HepG2 (cell line): ENCODE results near the gene AUH. TPM values are rescaled to one million over a fixed set of nuclear protein-coding genes. Genes with fewer than 3 reads are reported as not detected.

ENCODE experiments used
- ATAC-seq: fragments of 200-7000 bp; cut with Tn5 transposase; 3 replicates; pipeline ENCODE4 v1.9.1; 2020; ENCODE audit warnings: mild to moderate bottlenecking, moderate library complexity
- BruUV-seq: library from RNA; stranded (reverse); fragments of 400-500 nt; replicated peaks from 2 replicates; lab custom pipeline; 2021; lab: Mats Ljungman, UMichigan
- CTCF ChIA-PET: fragments of 300-600 bp; formaldehyde crosslinking; extraction: SDS; loops from one replicate; lab custom pipeline; 2021; ENCODE audit warnings: low total read pairs, inconsistent platforms, low intra/inter-chr PET ratio; lab: Yijun Ruan, JAX
- POLR2A ChIA-PET: fragments of 350-600 bp; sonication (Branson Sonifier 250); formaldehyde crosslinking; loops from one replicate; lab custom pipeline; 2020; ENCODE audit warnings: antibody characterized with exemption, inconsistent platforms; lab: Yijun Ruan, JAX
- DNase-seq: peaks from one replicate; pipeline ENCODE4 v3.0.0-alpha.2; 2015; ENCODE audit warnings: low spot score
- FAIRE-seq: peaks from 3 replicates; lab custom pipeline; 2011; peaks lifted over from hg19 to GRCh38; lab: Jason Lieb, UNC
- H2AFZ ChIP-seq: one replicate; pipeline ENCODE4 v1.6.1; 2011; ENCODE audit warnings: low read length, inconsistent platforms
- H3K27ac ChIP-seq: fragments of 300-600 bp; 3 replicates; pipeline ENCODE4 v1.8.0; 2011; ENCODE audit warnings: mixed run types, mild to moderate bottlenecking, mixed read lengths, low read length, inconsistent platforms; ENCODE audit not compliant: insufficient read depth; ENCODE audit errors: extremely low read length
- H3K27me3 ChIP-seq, 2 experiments: fragments of 200-600 bp in 1 of 2; 2 replicates in 1 of 2; 3 replicates in 1 of 2; pipeline versions ENCODE4 v1.6.0 to v1.8.0; 2011; ENCODE audit warnings: low read length in 2 of 2, mild to moderate bottlenecking in 2 of 2, moderate library complexity in 2 of 2, inconsistent platforms in 1 of 2; ENCODE audit not compliant: insufficient read depth in 2 of 2, control insufficient read depth in 1 of 2
- H3K36me3 ChIP-seq, 2 experiments: fragments of 200-600 bp in 1 of 2; replicated peaks in 1 of 2; 2 replicates in 1 of 2; 3 replicates in 1 of 2; pipeline versions ENCODE4 v1.5.1 to v1.8.0; 2011; ENCODE audit warnings: low read length in 2 of 2, inconsistent platforms in 1 of 2; ENCODE audit not compliant: insufficient read depth in 2 of 2, control insufficient read depth in 1 of 2
- H3K4me1 ChIP-seq: 2 replicates; pipeline ENCODE4 v1.5.1; 2012; ENCODE audit warnings: low read length, inconsistent platforms; ENCODE audit not compliant: insufficient read depth
- H3K4me2 ChIP-seq: 2 replicates; pipeline ENCODE4 v1.6.0; 2011; ENCODE audit warnings: low read depth, low read length, inconsistent platforms
- H3K4me3 ChIP-seq, 3 experiments: fragments of 200-600 bp in 1 of 3; sonication (generic), shearing (Covaris generic) in 1 of 3; replicated peaks in 1 of 3; 2 replicates each; pipeline ENCODE4 v1.5.1; 2011 to 2016; ENCODE audit warnings: low read length in 3 of 3, inconsistent platforms in 2 of 3, low read depth in 2 of 3, mild to moderate bottlenecking in 2 of 3, control low read depth in 1 of 3, mixed read lengths in 1 of 3; ENCODE audit not compliant: insufficient read depth in 1 of 3
- H3K79me2 ChIP-seq: one replicate; pipeline ENCODE4 v1.6.1; 2011; ENCODE audit warnings: low read length, inconsistent platforms; ENCODE audit not compliant: insufficient read depth
- H3K9ac ChIP-seq: 2 replicates; pipeline ENCODE4 v1.6.0; 2011; ENCODE audit warnings: mild to moderate bottlenecking, low read depth, low read length, inconsistent platforms; ENCODE audit not compliant: insufficient read depth
- H3K9me3 ChIP-seq: 2 replicates; pipeline ENCODE4 v1.5.1; 2012; ENCODE audit warnings: mild to moderate bottlenecking, low read length
- H4K20me1 ChIP-seq: 2 replicates; pipeline ENCODE4 v1.6.0; 2011; ENCODE audit warnings: inconsistent platforms, mild to moderate bottlenecking, low read length, moderate library complexity; ENCODE audit not compliant: insufficient read depth
- ARNTL ChIP-seq: sonication (generic); formaldehyde crosslinking; IDR thresholded peaks from 2 replicates; pipeline ENCODE4 v1.4.0; 2020; ENCODE audit warnings: mild to moderate bottlenecking, missing genetic modification reagents
- FOSL2 ChIP-seq: sonication (generic); formaldehyde crosslinking; IDR thresholded peaks from 2 replicates; pipeline ENCODE4 v1.4.0; 2020; ENCODE audit warnings: missing genetic modification reagents
- FOXA1 ChIP-seq, 2 experiments: fragments of 450-650 bp in 1 of 2; sonication (generic) in 1 of 2; formaldehyde crosslinking in 1 of 2; IDR thresholded peaks; 2 replicates each; pipeline versions ENCODE4 v1.4.0 to v1.6.1; 2016 to 2020; ENCODE audit warnings: missing genetic modification reagents in 1 of 2
- FOXA3 ChIP-seq: IDR thresholded peaks from 2 replicates; pipeline ENCODE4 v1.6.1; 2016; ENCODE audit warnings: missing genetic modification reagents, missing compliant biosample characterization
- FOXP1 ChIP-seq, 2 experiments: fragments of 450-650 bp in 1 of 2; IDR thresholded peaks; 2 replicates each; pipeline ENCODE4 v1.6.1; 2017 to 2018; ENCODE audit warnings: antibody characterized with exemption in 1 of 2
- TOE1 ChIP-seq: sonication (generic); formaldehyde crosslinking; IDR thresholded peaks from 2 replicates; pipeline ENCODE4 v1.4.0; 2020; ENCODE audit warnings: mild to moderate bottlenecking, missing genetic modification reagents
- WGBS: methylation state at CpG from one replicate; pipeline ENCODE4 v1.1.6; 2017; ENCODE audit warnings: low lambda C conversion rate; 5-methylcytosine and 5-hydroxymethylcytosine counted together
- in situ Hi-C: cut with HindIII; loops from 2 replicates; pipeline ENCODE4 v1.10.0; 2017; ENCODE audit warnings: low pct_unique_long_range_greater_than_20kb; ENCODE audit not compliant: extremely low pct_ligation_motif_present
- intact Hi-C: fragments of 100-400 bp; cut with micrococcal nuclease; formaldehyde crosslinking; loops from one replicate; pipeline ENCODE4 v1.10.0; 2022; ENCODE audit not compliant: unreplicated experiment
- polyA plus RNA-seq, 8 experiments: library from polyadenylated mRNA; depleted of rRNA in 3 of 8; stranded (reverse) in 7 of 8; unstranded in 1 of 8; fragments of >200 nt; fragmentation: Illumina TruSeq in 4 of 8; extraction: Trizol in 4 of 8; gene quantifications; 2 replicates each; pipeline versions ENCODE4 v1.2.1 to v1.2.3, GENCODE V29; 2011 to 2016; ENCODE audit warnings: low read depth in 4 of 8, missing spikeins in 1 of 8, mixed read lengths in 1 of 8; ENCODE audit not compliant: insufficient read depth in 1 of 8
- total RNA-seq, 5 experiments: library from RNA; depleted of rRNA; stranded (reverse); fragments of >200 nt; fragmentation: Illumina TruSeq; extraction: Trizol; gene quantifications; 2 replicates each; pipeline ENCODE4 v1.2.3, GENCODE V29; 2016; ENCODE audit warnings: low read depth in 1 of 5
- TF ChIP-seq, protein P1 (sequence below): IDR thresholded peaks from 2 replicates; pipeline ENCODE4 v1.6.1; 2016; ENCODE audit warnings: low read depth

Gene AUH
- total and polyA plus RNA-seq, 2 of the 13 experiments (the other 11 are each of a cell fraction or from before 2014, with no cell fraction given), result 25.8 to 31.9 TPM

GRCh38 chr9:91282292-91282691, 79.4 kb downstream of the AUH start:
- intact Hi-C loops, result no loop called here
- H2AFZ ChIP-seq, result no peak overlapping the region
- 92% methylated on average over 3 of the region's 3 CpGs for WGBS
- no peaks in the 10 kb centered on the region for H3K9me3 ChIP-seq
- ChIA-PET CTCF (no interaction called here), POLR2A (no interaction called here)
- DNase-seq, result peak; percentile 3
- in situ Hi-C loops, result no loop called here
- peaks cover 0 to 3% of the 10 kb centered on the region in 2 experiments; a peak in 1 of 5 replicates for H3K36me3 ChIP-seq
- ATAC-seq, result no peak; the same call in 2 of the 3 replicates
- no TSS peak for BruUV-seq
- H3K9ac ChIP-seq, result no peak overlapping the region
- peaks cover 8% of the 10 kb centered on the region; the same call in 1 of the 2 replicates for H3K4me1 ChIP-seq
- H3K27me3 ChIP-seq, result no peaks in the 10 kb centered on the region
- no peak overlapping the region for H3K4me2 ChIP-seq
- TF ChIP-seq ARNTL (CRISPR knock-in tag) (no peak), FOXA3 (CRISPR knock-in tag) (peak; percentile 76; the same call in 1 of the 2 replicates), FOSL2 (peak; percentile 67), TOE1 (CRISPR knock-in tag) (no peak), FOXA1 (IDR thresholded peaks at IDR 0.05) (no peak), FOXA1 (CRISPR knock-in tag; IDR thresholded peaks at IDR 0.05) (peak; percentile 60), FOXP1 (IDR thresholded peaks at IDR 0.05) (no peak), FOXP1 (CRISPR knock-in tag; IDR thresholded peaks at IDR 0.05) (peak; percentile 46; the same call in 1 of the 2 replicates)
- TF ChIP-seq, protein P1, sequence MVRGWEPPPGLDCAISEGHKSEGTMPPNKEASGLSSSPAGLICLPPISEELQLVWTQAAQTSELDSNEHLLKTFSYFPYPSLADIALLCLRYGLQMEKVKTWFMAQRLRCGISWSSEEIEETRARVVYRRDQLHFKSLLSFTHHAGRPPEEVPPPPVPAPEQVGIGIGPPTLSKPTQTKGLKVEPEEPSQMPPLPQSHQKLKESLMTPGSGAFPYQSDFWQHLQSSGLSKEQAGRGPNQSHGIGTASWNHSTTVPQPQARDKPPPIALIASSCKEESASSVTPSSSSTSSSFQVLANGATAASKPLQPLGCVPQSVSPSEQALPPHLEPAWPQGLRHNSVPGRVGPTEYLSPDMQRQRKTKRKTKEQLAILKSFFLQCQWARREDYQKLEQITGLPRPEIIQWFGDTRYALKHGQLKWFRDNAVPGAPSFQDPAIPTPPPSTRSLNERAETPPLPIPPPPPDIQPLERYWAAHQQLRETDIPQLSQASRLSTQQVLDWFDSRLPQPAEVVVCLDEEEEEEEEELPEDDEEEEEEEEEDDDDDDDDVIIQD (CRISPR knock-in tag), result 0 out of 2 replicates have a peak, but pooled peaks have one; percentile 21
- no peaks in the 10 kb centered on the region for H4K20me1 ChIP-seq
- H3K79me2 ChIP-seq, result no peaks in the 10 kb centered on the region
- H3K4me3 ChIP-seq, result no peak overlapping the region
- FAIRE-seq, result no peak
- no peak overlapping the region for H3K27ac ChIP-seq
